HCT116 (cell line): ENCODE results near the gene ACOT7.

ENCODE experiments used
- ATF3 ChIP-seq: IDR thresholded peaks from 2 replicates; pipeline ENCODE4 v1.6.1; 2012
- ZNF274 ChIP-seq: fragments of 200-500 bp; sonication (Bioruptor generic); IDR thresholded peaks from 2 replicates; pipeline ENCODE4 v1.6.1; 2014; ENCODE audit warnings: mild to moderate bottlenecking, low read depth, low read length, inconsistent platforms

DNA sequence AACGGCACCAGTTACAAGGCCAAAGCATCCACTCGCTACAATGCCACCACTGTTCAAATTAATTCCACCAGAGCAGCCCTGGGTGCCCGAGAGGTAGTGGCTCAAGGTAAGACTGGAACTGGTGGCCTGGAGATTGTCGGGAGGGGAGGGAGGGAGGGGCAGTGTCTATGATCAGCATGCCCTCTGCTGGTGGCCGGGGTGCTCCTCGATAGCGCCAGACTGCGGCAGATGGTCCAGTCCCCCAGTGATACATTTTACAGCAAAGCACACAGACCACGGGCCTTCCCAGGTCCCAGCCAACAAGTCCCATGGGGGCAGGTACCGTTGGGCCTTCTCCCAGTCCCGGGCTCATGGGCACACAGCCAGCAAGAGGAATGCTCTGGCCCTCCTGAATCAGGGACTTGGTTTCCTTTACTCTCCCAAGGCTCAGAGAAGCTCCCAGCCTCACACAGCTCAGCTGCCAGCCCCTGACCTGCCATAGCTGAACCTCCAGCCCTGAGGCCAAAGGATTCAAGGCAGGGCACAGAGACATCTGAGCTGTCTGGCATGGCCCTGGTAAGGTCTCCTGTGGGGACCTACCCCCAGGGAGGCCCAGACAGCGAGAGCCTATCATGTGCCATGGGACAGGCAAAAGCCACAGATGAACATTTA, 15.3 kb downstream of the ACOT7 start:
- TF ChIP-seq ZNF274 (no peak), ATF3 (no peak)
